ENCODE data around the gene COL1A1. TPM values are rescaled to one million over a fixed set of nuclear protein-coding genes. Genes with fewer than 3 reads are reported as not detected.
A peak's percentile ranks its signal among the peaks of the same experiment; 100 is the strongest.

Gene COL1A1
- total RNA-seq, 2 experiments from 2014 or later = 2.3 to 3.7 TPM

DNA sequence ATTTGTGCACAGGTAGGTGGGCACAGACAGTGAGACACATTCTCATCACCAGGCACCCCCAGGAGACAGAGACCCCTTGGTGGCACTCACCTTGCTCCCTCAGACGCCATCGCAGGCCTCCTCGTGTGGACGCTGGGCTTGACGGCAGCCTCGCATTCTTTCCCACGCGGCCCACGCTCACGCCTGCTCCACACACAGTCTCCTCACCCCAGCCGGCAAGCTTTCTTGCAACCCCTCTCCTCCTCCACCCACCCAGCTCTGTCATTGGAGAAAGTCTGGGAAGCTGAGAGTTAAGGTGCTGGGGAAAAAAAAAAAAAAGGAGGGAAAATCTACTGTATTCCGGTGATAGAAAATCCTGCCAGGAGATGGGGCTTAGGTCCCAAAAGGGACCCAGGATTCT, 20.8 kb downstream of the COL1A1 start:
- no peaks in the 10 kb centered on the region for H3K27me3 Mint-ChIP-seq
- DNase-seq = no peak
- H3K4me3 Mint-ChIP-seq = no peak overlapping the region
- H3K9me3 Mint-ChIP-seq = no peaks in the 10 kb centered on the region
- H3K36me3 Mint-ChIP-seq = no peaks in the 10 kb centered on the region
- H3K27ac Mint-ChIP-seq = no peak overlapping the region
- POLR2A ChIA-PET = no interaction called here
- CTCF ChIA-PET = interaction anchor here (0.6 kb wide), 1 partner anchor 866 kb away, joined by 3 read pairs; no protein-coding TSS in a partner anchor
- intact Hi-C loops (cut with micrococcal nuclease) = no loop called here
- H3K4me1 Mint-ChIP-seq (ENCODE audit: low read depth) = peaks cover 18% of the 10 kb centered on the region

DNA sequence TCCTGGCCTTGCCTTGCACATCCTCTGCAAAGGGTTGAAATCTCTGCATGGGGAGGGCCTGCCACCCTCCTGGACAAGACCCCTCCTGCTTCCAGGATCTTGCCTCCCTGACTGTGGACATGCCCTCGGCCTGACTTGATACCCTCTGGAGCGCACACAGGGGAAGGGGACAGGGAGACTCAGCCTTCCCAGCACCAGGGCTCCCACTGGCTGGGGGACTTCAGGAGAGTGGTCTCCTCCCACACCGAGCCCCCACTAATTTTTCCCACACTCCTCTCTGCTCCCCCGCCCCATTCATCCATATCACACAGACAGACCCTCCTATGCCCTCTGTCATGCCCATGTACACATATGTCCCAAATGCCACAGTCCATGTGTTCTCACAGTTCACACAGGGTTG, 21.3 kb downstream of the COL1A1 start:
- DNase-seq = no peak
- Mint-ChIP-seq H3K27me3 (no peaks in the 10 kb centered on the region), H3K9me3 (no peaks in the 10 kb centered on the region), H3K4me1 (ENCODE audit: low read depth) (peaks cover 18% of the 10 kb centered on the region), H3K4me3 (no peak overlapping the region), H3K27ac (no peak overlapping the region), H3K36me3 (no peaks in the 10 kb centered on the region)
- intact Hi-C loops (cut with micrococcal nuclease) = no loop called here
- POLR2A ChIA-PET = no interaction called here
- CTCF ChIA-PET = interaction anchor here (0.6 kb wide), 1 partner anchor 865 kb away, joined by 3 read pairs; no protein-coding TSS in a partner anchor

DNA sequence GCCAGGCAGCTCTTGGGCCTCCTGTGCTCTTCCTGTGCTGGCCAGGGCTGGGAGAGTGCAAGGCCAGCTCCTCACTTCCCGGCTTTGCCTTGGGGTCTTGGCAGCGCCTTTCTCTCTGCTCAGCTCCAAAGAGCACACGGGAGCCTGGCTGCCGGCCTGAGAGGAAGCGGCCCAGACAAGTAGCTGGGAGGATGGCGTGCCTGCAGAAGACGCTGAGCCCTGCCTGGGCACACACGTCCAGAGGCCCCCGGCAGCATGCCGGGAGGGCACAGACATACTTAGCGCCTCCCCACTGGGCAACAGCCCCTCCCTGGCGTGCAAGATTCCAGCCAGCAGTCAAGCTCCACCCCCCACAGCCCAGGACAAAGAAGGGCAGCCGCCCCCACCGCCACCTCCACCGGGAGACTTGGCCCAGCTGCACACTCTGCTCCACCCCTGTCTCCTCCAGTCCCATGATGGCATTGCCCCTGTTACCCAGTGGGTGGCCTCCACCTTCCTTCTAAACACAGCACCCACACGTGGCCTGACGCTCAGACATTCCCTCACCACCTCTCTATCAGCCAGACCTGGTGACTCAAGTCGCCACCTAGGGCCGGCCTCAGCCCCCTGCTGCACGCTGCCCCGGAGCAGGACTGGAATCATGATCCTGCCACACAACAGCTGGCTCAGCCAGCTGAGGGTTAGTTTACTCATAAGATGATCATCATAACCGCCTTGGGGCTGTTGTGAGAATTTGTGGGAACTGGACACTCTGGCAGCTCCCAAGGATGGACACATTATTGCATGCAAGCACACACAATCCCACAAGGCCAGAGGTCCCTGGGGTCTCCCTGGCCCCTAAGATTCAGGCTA, 23.2 kb downstream of the COL1A1 start:
- intact Hi-C loops (cut with micrococcal nuclease) = no loop called here
- no peak overlapping the region for H3K27ac Mint-ChIP-seq
- peaks cover 9% of the 10 kb centered on the region for H3K4me1 Mint-ChIP-seq (ENCODE audit: low read depth)
- H3K36me3 Mint-ChIP-seq = no peaks in the 10 kb centered on the region
- DNase-seq = peak; percentile 70
- H3K9me3 Mint-ChIP-seq = no peaks in the 10 kb centered on the region
- no peaks in the 10 kb centered on the region for H3K27me3 Mint-ChIP-seq
- ChIA-PET CTCF (interaction anchor here (0.6 to 2.6 kb wide), 14 partner anchors 8 to 139 kb away, joined by 3 to 12 read pairs (median 4); partner anchors contain the start of gene COL1A1), POLR2A (no interaction called here)
- H3K4me3 Mint-ChIP-seq = no peak overlapping the region

DNA sequence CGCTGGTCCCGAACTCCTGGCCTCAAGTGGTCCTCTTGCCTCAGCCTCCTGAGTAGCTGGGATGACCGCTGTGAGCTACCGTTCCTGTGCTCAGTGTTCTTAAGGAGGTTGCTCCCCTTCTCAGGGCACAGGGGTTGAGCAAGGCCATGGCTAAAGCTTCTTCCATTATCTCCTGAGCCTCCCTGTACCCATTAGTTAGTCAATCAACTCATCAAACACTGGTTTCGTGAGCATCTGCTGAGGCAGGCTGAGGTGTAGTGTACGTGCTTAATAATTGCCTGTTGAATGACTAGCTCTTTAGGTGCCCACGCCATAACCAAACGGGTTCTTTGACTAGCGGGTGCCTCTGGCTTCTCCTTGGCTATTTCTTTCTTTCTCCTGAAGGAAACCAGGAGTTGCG, 24.0 kb downstream of the COL1A1 start:
- H3K27ac Mint-ChIP-seq = no peak overlapping the region
- no peaks in the 10 kb centered on the region for H3K36me3 Mint-ChIP-seq
- H3K4me1 Mint-ChIP-seq (ENCODE audit: low read depth) = peaks cover 7% of the 10 kb centered on the region
- H3K27me3 Mint-ChIP-seq = no peaks in the 10 kb centered on the region
- no peaks in the 10 kb centered on the region for H3K9me3 Mint-ChIP-seq
- H3K4me3 Mint-ChIP-seq = no peak overlapping the region
- intact Hi-C loops (cut with micrococcal nuclease) = no loop called here
- DNase-seq = no peak
- POLR2A ChIA-PET = no interaction called here
- CTCF ChIA-PET = interaction anchor here (0.6 to 2.6 kb wide), 12 partner anchors 8 to 220 kb away, joined by 3 to 12 read pairs (median 5); partner anchors contain the start of genes COL1A1 and LRRC59

DNA sequence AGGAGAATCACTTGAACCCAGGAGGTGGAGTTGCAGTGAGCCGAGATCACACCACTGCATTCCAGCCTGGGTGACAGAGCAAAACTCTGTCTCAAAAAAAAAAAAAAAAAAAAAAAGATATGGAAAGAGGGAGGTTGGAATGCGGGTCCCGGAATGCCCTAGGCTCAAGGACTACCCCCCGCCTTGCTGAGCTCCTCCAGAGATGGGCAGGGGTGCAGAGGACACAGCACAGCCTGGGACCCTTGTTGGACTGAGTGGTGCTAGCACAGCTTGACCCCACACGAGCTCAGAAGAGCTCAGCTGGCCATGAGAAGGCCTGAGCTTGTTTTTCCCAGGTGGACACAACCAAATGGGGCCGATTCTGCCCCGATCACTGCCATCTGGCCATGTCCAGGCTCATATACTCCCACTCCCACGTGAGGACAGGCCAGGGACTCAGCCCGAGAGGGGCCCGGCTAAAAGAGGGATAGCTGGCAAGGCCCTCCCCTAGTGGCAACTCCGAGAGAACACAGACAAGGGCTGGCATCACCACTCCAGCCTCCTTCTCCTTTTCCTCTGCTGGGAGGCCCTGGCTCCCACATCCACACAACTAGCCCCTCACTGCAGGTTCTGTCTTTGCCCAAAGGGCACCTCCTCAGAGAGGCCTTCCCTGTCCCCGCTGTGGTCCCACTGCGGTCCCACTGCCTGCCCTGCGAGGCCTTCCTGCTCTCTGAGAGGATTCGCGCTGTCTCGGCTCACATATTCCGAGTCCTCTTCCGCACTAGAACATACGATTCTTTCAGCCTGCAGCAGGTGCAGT, 24.7 kb downstream of the COL1A1 start:
- Mint-ChIP-seq H3K27ac (no peak overlapping the region), H3K9me3 (no peaks in the 10 kb centered on the region), H3K4me3 (no peak overlapping the region), H3K27me3 (no peaks in the 10 kb centered on the region), H3K4me1 (ENCODE audit: low read depth) (peaks cover 7% of the 10 kb centered on the region), H3K36me3 (no peaks in the 10 kb centered on the region)
- POLR2A ChIA-PET = no interaction called here
- no peak for DNase-seq
- intact Hi-C loops (cut with micrococcal nuclease) = no loop called here
- CTCF ChIA-PET = interaction anchor here (1.0 to 2.6 kb wide), 7 partner anchors 7 to 221 kb away, joined by 3 to 12 read pairs (median 4); partner anchors contain the start of genes COL1A1 and LRRC59

DNA sequence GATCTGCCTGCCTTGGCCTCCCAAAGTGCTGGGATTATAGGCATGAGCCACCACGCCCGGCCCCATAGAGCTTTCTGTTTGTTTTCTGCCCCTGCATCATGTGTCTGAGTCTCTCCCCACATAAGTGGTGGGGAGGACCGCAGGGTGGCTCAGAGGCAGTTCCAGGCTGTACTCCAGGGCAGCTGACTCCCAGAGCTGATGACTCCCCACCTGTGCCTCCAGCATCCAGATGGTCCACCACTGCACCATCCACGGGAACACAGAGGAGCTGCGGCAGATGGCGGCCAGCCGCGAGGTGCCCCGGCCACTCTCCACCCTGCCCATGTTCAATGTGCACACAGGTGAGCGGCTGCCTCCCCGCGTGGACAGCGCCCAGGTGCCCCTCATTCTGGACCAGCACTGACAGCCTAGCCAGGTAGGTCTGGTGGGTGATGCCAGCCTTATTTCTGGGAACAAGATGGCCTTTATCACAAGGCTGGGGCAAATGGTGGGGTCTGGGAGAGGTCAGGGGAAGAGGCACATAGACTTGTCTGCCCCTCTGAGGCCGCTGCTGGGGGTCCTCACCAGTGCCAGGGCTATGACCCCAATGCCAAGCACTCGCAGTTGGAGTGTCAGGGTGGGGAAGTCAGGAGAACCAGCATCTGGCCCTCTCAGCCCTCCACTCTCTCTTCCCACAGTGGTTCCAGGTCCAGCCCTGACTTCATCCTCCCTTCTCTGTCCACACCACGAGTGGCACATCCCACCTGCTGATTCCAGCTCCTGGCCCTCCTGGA, 26.2 kb downstream of the COL1A1 start:
- H3K4me3 Mint-ChIP-seq = no peak overlapping the region
- POLR2A ChIA-PET = no interaction called here
- CTCF ChIA-PET = interaction anchor here (1.5 kb wide), 1 partner anchor 14 kb away, joined by 5 read pairs; no protein-coding TSS in a partner anchor
- H3K36me3 Mint-ChIP-seq = no peaks in the 10 kb centered on the region
- H3K4me1 Mint-ChIP-seq (ENCODE audit: low read depth) = peaks cover 15% of the 10 kb centered on the region
- no peak overlapping the region for H3K27ac Mint-ChIP-seq
- DNase-seq = no peak
- H3K27me3 Mint-ChIP-seq = no peaks in the 10 kb centered on the region
- no peaks in the 10 kb centered on the region for H3K9me3 Mint-ChIP-seq
- intact Hi-C loops (cut with micrococcal nuclease) = no loop called here

DNA sequence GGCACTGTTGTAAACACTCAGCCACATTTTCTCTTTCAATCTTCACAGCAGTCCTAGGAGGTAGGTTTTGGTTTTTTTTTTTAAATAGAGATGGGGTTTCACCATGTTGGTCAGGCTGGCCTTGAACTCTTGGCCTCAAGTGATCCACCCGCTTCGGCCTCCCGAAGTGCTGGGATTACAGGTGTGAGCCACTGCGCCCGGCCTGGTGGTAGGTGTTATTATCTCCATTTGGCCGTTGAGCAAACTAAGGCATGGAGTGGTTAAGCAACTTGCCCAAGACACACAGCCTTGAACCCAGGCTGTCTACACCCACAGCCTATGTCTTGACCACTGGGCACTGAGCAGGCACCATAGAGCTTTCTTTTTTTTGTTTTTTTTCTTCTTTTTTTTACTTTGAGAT, 27.0 kb downstream of the COL1A1 start:
- no peaks in the 10 kb centered on the region for H3K9me3 Mint-ChIP-seq
- no peak overlapping the region for H3K4me3 Mint-ChIP-seq
- ChIA-PET POLR2A (no interaction called here), CTCF (interaction anchor here (1.5 to 2.3 kb wide), 2 partner anchors 13 to 26 kb away, joined by 5 to 8 read pairs; no protein-coding TSS in a partner anchor)
- no peaks in the 10 kb centered on the region for H3K27me3 Mint-ChIP-seq
- peaks cover 15% of the 10 kb centered on the region for H3K4me1 Mint-ChIP-seq (ENCODE audit: low read depth)
- DNase-seq = no peak
- H3K27ac Mint-ChIP-seq = no peak overlapping the region
- intact Hi-C loops (cut with micrococcal nuclease) = no loop called here
- no peaks in the 10 kb centered on the region for H3K36me3 Mint-ChIP-seq

DNA sequence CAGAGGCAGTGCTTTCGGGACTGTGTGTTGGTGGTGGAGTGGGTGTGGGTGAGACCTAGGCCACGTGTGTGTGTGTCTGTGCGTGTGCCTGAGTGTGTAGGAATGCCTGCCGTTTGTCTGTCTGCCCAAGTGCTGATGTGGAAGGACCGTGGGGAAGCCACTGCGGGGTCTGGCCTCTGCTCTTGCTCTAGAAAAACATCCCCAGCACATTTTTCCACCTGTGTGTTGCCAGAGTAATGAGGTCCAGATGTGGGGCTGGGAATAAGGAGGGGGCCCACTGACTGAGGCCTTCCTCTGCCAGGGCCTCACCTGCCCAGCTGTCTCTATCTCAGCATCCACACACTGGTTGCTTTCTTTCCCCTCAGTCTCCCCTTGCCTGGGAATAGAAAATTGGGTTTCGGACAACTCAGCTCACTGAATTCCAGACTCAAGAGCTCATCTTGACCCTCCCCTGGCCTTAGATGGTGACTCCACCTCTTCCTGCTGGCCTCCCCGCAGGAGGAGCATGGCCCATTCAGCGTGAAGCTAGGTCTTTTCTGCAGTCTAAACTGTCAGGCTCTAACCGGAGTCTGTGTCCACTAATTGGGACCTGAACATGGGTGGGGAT, 28.0 kb downstream of the COL1A1 start:
- Mint-ChIP-seq H3K9me3 (no peaks in the 10 kb centered on the region), H3K27ac (no peak overlapping the region), H3K27me3 (no peaks in the 10 kb centered on the region), H3K36me3 (no peaks in the 10 kb centered on the region), H3K4me3 (no peak overlapping the region), H3K4me1 (ENCODE audit: low read depth) (peaks cover 26% of the 10 kb centered on the region)
- POLR2A ChIA-PET = no interaction called here
- no peak for DNase-seq
- intact Hi-C loops (cut with micrococcal nuclease) = no loop called here
- CTCF ChIA-PET = interaction anchor here (0.6 to 2.3 kb wide), 2 partner anchors 27 to 312 kb away, joined by 3 to 8 read pairs; no protein-coding TSS in a partner anchor

DNA sequence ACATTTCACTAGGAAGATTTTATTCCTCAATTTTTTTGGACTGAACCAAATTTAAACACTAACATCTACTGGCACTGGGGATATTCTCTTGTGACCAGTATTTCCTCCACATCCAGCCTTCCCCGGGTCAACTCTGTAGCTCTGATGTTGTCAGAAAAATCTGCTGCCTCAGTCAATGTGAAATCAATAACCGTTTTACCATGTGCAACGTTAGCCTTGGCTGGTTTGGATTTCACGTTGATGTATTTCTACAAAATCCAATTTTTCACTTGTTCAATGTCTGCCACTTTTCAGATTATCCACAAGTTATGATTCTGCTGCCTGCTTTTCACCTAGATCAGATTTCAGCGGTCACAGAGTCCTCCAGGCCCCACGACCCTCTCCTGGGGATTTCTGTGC, 28.5 kb downstream of the COL1A1 start:
- H3K9me3 Mint-ChIP-seq = no peaks in the 10 kb centered on the region
- H3K36me3 Mint-ChIP-seq = no peaks in the 10 kb centered on the region
- no peak overlapping the region for H3K4me3 Mint-ChIP-seq
- ChIA-PET CTCF (interaction anchor here (2.3 kb wide), 1 partner anchor 27 kb away, joined by 8 read pairs; no protein-coding TSS in a partner anchor), POLR2A (no interaction called here)
- H3K27ac Mint-ChIP-seq = no peak overlapping the region
- DNase-seq = no peak
- peaks cover 21% of the 10 kb centered on the region for H3K4me1 Mint-ChIP-seq (ENCODE audit: low read depth)
- H3K27me3 Mint-ChIP-seq = no peaks in the 10 kb centered on the region
- intact Hi-C loops (cut with micrococcal nuclease) = no loop called here

DNA sequence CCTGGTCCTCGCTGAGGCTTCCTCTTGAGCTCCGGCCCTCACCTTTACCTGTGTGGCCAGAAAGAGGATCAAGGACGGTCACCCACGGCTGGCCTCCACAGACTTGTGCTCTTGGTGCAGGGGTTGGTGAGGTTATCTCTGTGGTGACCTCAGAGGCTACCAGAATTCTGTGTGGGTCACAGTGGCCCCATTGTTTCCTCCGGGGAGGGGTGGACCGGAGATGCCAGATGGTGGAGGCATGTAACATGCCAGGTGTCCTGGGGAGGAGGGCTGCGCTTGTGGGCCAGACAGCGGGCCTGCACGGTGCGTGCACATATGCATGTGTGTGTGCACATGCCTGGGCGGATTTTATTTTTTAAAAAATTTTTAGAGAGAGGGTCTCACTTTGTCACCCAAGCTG, 29.3 kb downstream of the COL1A1 start:
- no peak for DNase-seq
- Mint-ChIP-seq H3K9me3 (no peaks in the 10 kb centered on the region), H3K36me3 (no peaks in the 10 kb centered on the region), H3K4me1 (ENCODE audit: low read depth) (peaks cover 19% of the 10 kb centered on the region), H3K4me3 (no peak overlapping the region), H3K27ac (no peak overlapping the region), H3K27me3 (no peaks in the 10 kb centered on the region)
- POLR2A ChIA-PET = no interaction called here
- CTCF ChIA-PET = interaction anchor here (1.1 to 2.3 kb wide), 2 partner anchors 20 to 28 kb away, joined by 3 to 8 read pairs; no protein-coding TSS in a partner anchor
- intact Hi-C loops (cut with micrococcal nuclease) = no loop called here

DNA sequence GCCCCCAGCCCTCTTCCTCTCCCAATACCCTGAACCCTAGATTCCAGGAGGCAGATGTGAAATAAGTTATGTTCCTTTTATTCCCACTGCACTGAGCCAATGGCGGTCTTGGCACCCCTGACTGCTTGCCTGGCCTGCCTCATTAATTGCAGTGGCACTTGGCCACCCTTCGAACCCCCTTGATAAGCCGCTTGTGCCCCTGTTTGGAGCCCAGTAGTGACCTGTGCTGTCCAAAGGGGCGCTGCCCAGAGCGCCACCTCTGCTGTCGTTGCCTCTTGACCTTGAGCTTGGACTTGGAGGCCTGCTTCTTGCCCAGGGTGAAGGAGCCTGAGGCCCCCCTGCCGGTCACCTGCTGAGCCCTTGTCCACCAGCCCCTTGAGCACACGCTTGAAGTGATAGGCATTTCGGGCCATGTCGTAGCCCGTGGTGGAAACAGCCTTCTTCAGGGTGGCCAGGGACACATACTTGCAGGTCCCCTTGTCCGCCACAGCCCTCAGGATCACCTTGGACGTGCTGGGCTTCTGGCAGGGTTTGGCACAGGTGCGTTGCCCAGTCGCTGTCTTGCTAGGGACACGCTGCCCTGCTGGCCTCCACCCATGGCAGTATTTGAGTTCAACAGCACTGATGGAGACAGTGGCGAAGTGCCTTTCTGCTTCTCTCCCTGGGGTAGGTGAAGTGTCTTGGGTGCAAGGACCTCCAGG, 29.9 kb downstream of the COL1A1 start:
- intact Hi-C loops (cut with micrococcal nuclease) = no loop called here
- Mint-ChIP-seq H3K4me3 (no peak overlapping the region), H3K27me3 (no peaks in the 10 kb centered on the region), H3K4me1 (ENCODE audit: low read depth) (peaks cover 19% of the 10 kb centered on the region), H3K36me3 (no peaks in the 10 kb centered on the region), H3K9me3 (no peaks in the 10 kb centered on the region), H3K27ac (no peak overlapping the region)
- ChIA-PET POLR2A (no interaction called here), CTCF (interaction anchor here (0.6 to 2.7 kb wide), 4 partner anchors 10 to 305 kb away, joined by 3 to 42 read pairs (median 12); partner anchors contain the start of gene COL1A1)
- DNase-seq = no peak
